VCaP (cell line): ENCODE measurements around the gene CDH26.

Experiments used
- H3K27ac ChIP-seq: fragments of 450-650 bp; 2 replicates; pipeline ENCODE4 v1.5.1; 2017
- TF ChIP-seq, protein P1 (sequence below): fragments of 450-650 bp; conservative IDR thresholded peaks from 2 replicates; pipeline ENCODE4 v1.5.1; 2017; ENCODE audit warnings: mild to moderate bottlenecking, moderate library complexity

Gene CDH26

DNA sequence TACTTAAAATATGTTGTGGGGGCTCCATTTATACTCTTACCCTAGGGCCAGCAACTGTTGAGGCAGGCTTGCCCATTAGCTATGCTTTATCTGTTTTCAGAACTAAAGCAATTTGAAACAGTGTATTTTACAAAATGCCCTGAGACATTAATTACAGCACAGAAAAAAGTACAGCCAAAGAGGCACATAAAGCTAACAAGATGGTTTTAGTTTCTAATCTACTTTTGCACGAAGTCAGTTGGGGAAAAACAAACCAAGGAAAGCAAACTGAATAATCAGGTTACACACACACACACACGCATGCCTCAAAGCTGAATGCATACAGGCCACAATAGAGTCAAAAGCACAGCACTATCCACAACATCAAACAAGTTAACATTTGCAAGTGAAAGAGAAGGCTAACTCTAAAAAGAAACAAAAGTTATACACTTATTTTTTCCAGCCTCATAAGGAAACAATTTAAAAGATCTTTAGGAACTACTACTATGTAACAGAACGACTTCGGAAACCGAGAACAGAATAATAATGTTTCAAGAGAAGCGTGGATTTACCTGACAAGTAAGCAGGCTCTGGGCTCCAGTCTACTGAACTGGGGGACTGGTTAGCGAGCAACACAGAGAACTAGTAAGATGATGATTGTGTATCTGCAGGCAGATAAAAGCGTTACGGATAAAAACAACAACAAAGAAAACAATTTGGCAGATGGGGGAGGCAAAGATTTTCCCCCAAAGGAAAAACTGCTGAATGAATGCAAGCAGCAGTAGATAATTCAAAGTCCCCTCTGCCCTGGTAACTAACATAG, 26.5 kb upstream of the CDH26 start:
- TF ChIP-seq, protein P1, sequence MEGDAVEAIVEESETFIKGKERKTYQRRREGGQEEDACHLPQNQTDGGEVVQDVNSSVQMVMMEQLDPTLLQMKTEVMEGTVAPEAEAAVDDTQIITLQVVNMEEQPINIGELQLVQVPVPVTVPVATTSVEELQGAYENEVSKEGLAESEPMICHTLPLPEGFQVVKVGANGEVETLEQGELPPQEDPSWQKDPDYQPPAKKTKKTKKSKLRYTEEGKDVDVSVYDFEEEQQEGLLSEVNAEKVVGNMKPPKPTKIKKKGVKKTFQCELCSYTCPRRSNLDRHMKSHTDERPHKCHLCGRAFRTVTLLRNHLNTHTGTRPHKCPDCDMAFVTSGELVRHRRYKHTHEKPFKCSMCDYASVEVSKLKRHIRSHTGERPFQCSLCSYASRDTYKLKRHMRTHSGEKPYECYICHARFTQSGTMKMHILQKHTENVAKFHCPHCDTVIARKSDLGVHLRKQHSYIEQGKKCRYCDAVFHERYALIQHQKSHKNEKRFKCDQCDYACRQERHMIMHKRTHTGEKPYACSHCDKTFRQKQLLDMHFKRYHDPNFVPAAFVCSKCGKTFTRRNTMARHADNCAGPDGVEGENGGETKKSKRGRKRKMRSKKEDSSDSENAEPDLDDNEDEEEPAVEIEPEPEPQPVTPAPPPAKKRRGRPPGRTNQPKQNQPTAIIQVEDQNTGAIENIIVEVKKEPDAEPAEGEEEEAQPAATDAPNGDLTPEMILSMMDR, result no peak
- peak overlapping the region; percentile 93 for H3K27ac ChIP-seq

DNA sequence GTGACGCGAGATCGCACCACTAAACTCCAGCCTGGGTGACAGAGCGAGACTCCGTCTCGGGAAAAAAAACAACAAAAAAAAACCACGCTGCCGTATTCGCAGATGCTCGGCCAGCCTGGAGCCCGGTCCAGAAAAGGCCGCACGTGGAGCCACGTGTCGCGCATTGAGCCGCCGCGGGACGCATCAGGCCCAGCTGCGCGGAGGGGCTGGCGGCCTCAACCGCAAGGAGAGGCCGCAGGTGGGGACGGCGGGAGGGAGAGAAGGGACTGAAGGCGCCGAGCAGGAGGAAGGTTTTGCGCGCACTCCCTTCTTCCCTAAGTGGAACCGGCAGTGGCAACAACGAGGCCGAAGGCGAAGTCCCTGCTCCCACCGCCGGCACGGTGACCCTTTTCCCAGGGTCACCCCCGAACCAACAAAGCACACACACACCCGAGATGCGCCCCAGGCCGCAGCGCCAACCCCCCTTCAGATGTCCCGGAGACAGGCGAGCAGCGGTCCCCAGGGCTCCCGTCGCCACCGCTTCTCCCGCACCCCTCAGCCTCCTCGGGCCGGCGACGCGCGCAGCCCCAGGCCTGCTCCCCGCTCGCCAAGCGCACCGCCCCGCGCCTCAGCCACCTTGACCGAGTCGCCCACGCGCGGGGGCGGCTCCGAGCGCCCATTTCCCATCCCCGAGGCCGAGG, 25.5 kb upstream of the CDH26 start:
- H3K27ac ChIP-seq, result peak overlapping the region; percentile 93
- TF ChIP-seq, protein P1, result no peak

DNA sequence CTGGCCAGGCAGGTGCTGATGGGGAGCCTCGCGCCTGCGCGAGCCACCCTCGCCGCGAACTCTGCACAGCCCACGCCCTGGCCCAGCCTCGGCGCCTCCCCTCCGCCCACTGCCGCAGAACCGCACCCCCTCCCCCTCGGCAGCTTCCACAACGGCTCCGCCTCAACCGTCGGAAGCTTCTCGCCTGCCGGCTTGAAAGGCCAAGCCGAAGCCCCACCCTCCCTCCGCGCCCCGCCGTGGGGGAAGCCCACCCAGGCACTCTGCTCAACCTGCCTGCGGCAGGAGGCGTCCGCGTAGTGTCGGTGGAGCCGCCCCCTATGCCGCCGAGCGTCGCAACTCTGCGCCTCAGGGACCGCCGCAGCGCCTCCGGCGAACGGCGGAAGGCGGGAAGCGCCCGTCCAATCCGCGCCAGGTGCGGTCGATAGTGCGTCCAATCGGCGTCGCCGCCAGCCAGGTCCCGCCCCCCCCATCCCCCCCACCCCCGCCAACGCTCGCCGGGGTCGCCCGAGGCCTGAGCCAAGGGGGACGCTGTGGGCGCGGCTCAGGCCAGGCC, 24.9 kb upstream of the CDH26 start, which contains the start of gene SYCP2:
Gene SYCP2 (minus strand): TSS at position 342 of the 553 bp plus-strand sequence. CDS start 11,224 bp downstream, outside the sequence.
- peak within 1 kb of the TSS; percentile 93 for H3K27ac ChIP-seq
- TF ChIP-seq, protein P1, result no peak

DNA sequence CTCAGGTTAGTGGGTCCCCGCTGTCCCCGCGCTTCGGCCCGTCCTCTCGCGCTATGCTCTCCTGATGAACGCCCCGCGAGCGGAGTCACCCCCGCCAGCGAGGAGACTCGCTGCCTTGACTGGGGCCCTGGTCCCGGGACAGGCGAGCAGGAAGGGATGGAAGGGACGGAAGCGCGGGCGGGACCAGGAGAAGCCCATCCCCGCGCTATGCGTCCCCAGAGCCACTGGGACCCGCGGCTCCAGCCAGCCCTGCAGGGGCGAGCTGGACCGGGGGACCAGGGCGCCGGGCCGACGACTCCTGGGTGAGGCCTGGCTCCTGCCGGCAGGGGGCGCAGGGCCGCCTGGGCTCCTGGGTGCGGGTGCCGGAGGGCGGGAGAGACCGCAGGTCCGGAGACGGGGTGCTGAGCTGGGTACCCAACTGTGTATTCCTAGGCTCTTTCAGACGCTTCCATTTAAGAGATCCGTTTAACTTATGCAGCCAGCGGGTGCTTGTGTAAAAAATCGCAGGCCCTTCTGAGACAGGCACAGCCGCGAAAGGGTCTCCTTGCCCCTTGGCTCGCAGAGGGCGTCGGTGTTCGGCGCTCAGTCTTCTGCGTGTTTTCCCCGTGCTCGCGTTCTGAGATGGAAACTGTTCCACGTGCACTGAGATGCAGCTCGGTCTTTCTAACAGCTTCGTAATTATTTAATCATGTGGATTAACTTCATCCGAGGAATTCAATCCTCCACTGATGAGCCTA, 24.2 kb upstream of the CDH26 start:
- H3K27ac ChIP-seq, result peak overlapping the region; percentile 93
- TF ChIP-seq, protein P1, result peak; percentile 99

DNA sequence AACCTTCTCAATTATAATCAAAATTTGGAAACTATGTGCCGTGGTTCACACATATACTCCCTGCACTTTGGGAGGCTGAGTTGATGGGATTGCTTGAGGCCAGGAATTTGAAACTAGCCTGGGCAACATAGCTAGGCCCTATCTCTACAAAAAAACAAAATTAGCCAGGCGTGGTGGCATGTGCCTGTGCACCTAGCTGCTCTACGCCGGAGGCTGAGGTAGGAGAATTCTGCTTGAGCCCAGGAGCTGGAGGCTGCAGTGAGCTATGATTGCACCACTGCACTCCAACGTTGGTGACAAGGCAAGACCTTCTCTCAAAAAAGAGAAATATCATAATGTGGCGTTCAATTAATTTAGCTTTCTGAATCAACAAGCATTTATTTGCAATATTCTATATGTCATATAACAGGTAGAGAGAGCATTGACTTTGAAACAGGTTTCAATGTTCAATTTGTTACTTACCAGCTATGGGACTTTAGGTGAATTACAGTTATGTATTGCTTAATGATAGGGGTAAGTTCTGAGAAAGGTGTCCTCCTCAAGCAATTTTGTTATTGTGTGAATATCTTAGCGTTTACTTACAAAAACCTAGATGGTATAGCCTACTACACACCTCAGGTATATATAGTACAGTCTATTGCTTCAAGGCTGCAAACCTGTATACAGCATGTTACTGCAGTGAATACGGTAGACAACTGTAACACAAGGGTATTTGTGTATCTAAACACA, 22.6 kb upstream of the CDH26 start:
- H3K27ac ChIP-seq, result peak overlapping the region; percentile 98; the same call in 1 of the 2 replicates
- TF ChIP-seq, protein P1, result no peak

DNA sequence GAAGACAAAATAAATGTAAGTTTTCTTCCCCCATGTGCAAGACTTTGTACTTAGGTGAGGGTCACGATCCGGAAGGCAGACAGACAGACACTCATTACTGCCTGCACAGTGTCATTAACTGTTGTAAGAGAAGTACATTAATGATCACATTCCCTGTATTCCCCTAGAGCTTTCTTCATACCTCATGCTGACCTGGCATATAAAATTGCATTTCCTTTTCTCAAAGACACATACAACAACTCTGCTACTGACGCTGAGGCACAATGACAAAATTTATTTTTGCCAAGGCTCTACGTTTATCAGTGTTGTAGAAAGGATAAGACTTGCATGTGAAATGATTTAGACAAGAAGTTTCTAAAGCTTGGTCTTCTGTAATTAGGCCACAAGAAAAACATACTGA, 21.8 kb upstream of the CDH26 start:
- TF ChIP-seq, protein P1, result no peak
- peak overlapping the region; percentile 98; the same call in 1 of the 2 replicates for H3K27ac ChIP-seq
